GM21360 (cell line): ENCODE measurements around the gene METTL26.

Source experiments
- ATAC-seq: cut with Tn5 transposase; IDR thresholded peaks from one replicate; pipeline ENCODE4 v1.9.1; 2021; ENCODE audit warnings: mild to moderate bottlenecking, moderate library complexity; ENCODE audit not compliant: unreplicated experiment

METTL26 gene

DNA sequence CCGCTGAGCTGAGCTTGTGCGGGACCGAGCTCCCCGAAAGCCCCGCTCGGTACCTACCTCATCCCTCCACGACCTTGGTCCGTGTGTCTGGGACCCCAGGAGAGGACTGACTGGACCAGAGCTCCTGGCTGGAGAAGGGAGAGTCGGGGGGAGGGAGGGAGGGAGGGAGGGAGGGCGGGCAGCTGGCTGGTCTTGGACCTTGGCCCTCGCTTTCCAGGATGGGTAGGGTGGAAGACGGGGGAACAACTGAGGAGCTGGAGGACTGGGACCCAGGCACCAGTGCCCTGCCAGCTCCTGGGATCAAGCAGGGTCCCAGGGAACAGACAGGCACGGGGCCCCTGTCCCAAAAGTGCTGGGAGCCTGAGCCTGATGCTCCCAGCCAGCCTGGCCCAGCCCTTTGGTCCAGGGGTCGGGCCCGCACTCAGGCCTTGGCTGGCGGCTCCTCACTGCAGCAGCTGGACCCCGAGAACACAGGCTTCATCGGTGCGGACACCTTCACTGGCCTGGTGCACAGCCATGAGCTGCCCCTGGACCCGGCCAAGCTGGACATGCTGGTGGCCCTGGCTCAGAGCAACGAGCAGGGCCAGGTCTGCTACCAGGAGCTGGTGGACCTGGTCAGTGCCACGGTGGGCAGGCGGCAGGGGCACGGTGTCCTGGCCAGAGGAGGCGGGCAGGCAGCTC, 39.9 kb upstream of the METTL26 start:
- no peak for ATAC-seq

DNA sequence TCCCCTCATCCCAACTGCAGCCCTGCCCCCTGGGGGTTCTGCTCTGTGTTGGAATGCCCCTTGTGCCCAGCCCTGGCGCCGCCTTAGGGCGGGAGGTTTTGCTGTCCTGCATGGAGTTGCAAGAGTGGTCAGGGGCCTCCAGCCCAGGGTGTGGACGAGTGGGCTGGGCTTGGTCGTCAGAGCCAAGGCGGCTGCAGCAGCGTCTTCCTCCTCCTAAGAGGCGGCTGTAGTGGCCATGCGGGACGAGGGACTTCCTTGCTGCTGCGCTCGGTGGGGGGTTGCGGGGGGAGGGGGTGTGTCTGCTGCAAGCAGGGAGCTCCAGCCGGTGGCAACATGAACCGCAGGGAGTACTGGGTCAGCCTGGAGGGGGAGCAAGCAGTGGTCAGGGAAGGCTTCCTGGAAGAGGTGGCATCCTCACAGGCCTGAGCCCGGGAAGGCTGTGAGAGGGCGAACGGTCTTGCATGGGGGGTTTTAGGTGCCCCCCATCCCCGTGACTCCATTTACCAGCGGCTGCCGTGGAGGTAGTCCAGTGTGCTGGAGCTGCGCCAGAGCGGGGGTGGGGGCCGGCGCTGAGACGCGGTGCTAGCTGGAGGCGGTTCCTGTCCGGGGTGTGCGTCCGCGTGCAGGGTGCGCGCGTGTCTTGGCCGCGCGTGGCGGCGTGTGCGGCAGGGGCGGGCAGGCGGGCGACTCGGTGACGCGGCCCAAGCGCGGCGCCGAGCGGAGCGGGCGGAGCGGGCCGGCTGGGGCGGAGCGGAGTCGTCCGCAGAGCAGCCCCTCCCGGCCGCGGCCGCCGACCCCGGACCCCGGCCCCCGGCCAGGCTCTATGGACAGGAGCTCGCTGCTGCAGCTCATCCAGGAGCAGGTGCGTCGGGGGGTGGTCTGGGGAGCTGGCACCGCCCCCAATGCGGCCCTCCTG, 39.1 kb upstream of the METTL26 start, which contains the start of gene RHBDL1:
RHBDL1 (plus strand) TSS at position 704 of the 916 bp plus-strand sequence; CDS start at position 824, 120 bp downstream.
- no peak for ATAC-seq

DNA sequence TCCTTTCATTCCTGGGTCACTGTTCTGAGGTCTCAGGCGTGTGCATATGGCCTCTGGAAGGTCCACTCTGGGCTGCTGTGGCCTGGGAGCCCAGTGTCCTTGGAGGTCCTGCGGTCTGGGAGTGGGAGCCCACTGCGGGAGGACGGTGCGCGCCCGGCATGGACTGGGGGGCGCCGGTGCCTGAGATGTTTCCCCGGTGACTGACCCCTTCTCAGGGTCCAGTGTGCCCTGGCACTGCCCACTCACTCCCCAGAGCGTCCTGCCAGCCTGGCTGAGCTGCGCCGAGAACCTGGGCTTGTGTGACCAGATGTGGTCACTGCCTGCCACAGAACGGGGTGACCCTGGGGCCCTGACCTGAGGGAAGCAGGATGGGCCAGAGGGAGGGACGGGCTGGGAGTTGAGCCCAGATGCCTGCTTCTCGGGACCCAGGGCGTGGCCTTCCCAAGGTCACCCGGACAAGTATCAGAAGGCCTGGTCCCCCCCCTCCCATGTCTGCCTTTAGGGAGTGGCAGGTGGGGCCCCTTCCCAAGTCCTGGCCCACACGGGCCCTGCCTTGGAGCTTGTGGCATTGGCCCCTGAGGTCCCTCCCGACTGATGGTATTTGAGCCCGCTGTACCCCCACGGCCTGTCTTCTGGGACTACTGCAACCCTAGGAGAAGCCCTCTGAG, 38.2 kb upstream of the METTL26 start:
- no peak for ATAC-seq

DNA sequence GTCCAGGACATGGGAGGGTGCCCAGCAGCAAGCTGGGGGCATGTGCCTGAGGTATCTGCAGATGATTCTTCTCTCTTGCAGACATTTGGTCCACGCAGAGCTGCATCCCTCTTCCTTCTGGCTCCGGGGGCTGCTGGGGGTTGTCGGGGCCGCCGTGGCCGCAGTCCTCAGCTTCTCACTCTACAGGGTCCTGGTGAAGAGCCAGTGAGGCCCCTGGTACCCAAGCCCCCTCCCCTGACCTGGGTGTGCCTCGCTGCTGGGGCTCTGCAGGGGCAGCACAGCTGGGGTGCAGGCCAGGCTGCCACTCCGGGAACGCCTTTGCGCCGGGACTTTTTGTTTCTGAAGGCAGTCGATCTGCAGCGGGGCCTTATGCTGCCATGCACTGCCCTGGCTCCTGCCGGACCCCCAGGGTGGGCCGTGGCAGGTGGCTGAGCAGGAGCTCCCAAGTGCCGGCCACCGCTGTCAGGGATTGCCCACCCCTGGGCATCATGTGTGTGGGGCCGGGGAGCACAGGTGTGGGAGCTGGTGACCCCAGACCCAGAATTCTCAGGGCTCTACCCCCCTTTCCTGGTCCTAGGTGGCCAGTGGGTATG, 37.4 kb upstream of the METTL26 start:
- no peak for ATAC-seq

DNA sequence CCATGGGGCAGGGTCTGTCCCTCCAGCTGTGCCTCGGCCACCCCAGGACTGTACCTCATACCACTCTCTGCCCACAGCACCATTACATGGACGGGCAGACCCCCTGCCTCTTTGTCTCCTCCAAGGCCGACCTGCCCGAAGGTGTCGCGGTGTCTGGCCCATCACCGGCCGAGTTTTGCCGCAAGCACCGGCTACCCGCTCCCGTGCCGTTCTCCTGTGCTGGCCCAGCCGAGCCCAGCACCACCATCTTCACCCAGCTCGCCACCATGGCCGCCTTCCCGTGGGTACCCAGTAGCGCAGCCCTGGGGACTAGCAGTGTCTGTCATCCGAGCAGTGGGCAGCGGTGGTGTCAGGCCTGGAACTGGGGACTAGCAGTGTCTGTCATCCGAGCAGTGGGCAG, 36.7 kb upstream of the METTL26 start:
- ATAC-seq = no peak

DNA sequence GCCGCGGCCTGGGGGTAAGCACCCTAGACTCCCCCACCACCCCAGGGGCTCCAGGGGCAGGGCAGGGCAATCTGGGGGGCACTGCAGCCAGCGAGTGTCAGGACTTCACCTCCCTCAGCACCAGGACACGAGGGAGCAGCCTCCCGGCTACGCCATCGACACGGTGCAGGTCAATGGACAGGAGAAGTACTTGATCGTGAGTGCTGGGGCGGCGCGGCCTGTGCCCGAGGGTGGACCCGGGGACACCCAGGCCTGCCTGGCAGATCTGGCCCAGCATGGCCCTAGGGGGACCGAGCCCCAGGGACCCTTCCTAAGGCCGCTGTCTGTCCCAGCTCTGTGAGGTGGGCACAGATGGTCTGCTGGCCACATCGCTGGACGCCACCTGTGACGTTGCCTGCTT, 36.3 kb upstream of the METTL26 start:
- no peak for ATAC-seq

DNA sequence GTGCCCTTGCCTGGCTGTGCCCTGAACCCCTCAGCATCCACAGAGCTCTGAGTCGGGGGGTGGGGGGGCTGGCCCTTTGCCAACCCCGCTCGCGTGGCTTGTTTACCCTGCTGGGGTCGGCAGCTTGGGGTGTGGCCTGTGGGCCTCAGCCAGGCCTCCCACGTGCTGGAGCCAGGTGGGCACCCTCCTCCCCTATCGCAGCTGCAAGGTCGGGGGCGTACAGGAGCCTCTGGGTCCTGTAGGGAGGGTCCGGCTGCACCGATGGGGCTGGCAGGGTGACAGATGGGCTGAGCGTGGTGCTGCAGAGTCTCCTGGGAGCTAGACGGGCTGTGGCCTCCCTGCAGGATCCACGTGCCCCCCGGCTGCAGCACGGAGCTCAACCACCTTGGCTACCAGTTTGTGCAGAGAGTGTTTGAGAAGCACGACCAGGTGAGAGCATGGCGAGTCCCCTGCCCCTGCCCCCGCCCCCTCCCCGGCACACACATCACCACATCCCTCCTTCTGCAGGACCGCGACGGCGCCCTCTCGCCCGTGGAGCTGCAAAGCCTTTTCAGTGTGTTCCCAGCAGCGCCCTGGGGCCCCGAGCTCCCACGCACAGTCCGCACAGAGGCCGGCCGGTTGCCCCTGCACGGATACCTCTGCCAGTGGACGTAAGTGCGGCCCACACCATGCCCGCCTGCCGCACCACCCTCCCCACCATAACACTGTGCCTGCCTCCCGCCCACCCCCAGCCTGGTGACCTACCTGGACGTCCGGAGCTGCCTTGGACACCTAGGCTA, 35.4 kb upstream of the METTL26 start:
- ATAC-seq = no peak

DNA sequence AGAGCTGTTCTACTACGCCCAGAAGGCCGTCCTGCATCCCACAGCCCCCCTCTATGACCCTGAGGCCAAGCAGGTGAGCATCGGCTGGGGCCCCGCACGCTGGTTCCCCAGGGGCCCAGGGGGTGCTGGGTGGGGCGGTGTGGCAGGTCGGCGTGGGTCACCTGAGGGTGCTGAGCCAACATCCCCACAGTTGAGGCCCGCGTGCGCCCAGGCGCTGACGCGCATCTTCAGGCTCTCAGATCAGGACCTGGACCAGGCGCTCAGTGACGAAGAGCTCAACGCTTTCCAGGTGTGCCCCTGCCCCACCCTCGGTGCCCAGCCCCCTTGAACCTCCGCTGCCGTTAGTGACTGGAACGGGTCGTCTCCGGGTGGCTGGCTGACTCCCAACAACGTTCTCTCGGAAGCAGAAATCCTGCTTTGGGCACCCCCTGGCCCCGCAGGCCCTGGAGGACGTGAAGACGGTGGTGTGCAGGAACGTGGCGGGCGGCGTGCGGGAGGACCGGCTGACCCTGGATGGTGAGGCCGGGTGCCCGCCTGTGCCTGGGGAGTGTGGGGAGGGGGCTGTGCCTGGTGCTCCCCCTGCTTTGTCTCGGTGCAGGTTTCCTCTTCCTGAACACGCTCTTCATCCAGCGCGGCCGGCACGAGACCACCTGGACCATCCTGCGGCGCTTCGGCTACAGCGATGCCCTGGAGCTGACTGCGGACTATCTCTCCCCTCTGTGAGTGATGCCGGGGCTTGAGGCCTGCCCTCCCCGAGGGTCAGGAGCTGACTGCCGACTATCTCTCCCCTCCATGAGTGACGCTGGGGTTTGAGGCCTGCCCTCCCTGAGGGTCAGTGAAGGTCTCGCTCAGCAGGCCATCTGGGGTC, 34.6 kb upstream of the METTL26 start:
- ATAC-seq = no peak

DNA sequence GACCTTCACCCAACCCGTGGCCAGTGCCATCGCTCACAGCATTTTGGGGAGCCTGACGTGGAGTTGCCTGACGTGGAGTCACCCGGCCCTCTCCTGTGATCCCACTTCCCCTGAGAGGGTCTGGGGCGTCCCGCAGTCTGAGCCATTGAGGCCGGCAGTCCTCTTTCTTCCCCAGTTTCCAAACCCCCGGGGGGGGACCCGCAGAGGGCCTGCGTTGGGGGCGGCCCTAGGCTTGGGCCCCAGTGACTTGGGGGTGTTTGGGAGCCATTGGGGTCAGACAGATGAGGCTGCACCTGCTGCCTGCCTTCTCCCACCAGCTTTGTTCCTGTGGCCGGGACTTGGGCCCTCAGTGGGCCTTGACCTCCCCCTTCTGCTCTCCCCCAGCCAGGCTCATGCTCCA, 33.6 kb upstream of the METTL26 start:
- ATAC-seq = no peak

DNA sequence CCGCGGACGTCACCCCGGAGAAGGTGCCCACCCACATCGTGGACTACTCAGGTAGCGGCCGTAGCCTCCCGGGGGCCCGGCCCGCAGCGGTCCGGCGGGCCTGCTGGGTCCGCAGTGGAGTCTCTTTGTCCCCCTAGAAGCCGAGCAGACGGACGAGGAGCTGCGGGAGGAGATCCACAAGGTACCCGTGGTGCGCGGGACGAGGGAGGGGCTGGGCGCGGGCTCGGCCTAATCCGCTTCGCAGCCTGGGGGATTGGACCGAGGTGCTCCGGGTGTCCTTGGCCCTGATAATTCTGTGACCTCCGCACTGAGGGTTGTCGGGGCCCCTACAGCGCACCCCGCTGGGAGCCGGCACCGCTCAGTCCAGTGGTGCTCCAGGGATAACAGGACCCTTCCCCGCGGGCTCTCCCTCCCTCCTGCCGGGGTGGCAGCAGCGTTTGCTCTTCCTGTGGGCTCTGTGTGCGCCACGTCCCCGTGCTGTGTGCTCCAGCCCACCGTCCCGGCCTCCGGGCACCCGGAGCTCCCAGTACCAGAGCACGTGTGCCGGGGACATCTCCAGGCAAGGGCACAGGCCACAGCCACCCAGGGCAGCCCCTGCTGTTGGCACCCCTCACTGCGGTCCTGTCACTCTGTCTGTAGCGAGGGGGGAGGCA, 32.5 kb upstream of the METTL26 start:
- ATAC-seq = no peak

DNA sequence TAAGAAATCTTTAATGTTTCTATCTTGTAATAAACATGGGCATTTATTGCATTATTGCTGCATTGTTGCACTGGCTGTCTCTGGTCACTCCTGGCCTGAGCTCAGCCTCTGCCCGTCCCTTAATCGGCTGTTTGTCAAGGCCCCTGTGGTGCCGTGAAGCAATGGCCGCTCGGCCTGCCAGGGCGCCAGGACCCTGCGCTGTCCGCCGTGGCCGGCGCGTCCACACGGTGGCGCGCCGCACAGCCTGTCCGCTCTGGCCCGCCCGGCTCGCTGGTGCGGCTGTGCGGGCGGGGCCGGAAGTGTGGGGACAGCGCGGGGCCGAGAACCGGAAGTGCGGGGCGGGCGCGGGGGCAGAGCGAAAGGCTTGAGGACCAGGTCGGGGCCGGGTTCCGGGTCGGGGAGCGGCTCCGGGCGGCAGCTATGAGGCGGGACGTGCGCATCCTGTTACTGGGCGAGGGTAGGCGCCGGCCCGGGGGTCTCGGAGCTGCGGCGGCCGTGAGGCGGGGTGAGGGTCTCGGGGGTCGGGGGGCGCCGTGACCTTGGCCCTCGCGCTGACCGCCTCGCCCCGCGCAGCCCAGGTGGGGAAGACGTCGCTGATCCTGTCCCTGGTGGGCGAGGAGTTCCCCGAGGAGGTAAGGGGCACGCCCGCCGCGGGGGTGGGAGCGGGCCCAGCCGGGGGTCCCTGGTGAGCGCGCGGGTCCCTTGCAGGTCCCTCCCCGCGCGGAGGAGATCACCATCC, 31.8 kb upstream of the METTL26 start, which contains the start of gene RHOT2:
RHOT2 (plus strand) TSS at position 353 of the 739 bp plus-strand sequence; CDS start at position 421, 68 bp downstream.
- ATAC-seq = peak; percentile 84

DNA sequence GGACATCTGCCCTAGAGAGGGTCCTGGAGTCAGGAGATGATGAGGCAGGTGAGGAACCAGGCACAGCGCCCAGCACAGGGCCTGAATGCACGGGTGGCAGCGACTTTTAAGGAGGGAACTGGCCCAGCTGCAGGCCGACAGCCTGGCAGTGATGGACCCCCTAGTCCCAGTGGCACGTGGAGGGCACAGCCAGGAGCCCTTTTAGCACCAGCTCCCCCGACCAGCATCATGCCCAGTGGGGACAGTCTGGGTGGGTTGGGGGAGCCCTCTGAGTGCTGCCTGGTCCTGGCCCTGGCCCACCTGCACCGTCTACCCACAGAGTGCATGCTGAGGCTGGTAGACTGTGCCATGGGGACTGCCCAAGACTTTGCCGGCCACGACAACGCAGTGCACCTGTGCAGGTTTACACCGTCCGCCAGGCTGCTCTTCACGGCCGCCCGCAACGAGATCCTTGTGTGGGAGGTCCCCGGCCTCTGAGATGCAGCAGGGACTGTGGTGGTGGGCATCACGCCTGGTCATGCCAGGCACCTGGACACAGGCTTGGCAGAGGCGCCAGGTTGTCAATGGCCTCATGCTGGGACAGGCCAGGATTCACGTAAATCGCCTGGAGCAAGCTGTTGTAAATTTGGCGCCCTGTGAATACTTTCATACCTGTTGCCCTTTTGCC, 31.1 kb upstream of the METTL26 start:
- no peak for ATAC-seq

DNA sequence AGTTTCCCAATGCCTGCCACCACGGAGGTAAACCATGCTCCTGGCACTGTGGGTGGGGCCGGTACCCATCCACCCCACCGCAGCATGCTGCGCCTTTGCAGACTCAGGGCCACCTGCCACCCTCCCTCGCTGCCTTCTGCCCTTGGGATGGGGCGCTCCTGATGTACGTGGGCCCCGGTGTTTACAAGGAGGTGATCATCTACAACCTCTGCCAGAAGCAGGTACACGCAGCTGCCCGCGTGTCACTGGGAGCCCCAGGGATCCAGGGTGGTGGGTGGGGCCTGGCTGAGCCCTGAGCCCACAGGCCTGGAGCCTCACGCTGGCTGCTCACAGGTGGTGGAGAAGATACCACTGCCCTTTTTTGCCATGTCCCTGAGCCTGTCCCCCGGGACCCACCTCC, 30.5 kb upstream of the METTL26 start:
- ATAC-seq = no peak

DNA sequence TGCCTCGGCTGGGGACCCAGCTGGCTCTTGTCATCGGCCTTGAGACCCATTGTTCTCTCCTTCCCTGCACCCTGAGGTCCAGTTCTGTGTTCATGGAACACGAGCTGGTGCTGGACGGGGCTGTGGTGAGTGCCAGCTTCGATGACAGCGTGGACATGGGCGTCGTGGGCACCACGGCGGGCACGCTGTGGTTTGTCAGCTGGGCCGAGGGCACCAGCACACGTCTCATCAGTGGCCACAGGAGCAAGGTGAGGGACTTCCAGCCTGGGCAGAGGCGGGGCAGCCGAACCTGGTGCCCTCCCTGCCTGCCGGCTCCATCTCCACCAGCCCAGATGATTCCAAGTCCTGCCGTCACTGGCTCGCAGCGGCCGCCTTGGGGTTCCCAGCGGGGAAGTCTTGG, 26.5 kb upstream of the METTL26 start:
- no peak for ATAC-seq

DNA sequence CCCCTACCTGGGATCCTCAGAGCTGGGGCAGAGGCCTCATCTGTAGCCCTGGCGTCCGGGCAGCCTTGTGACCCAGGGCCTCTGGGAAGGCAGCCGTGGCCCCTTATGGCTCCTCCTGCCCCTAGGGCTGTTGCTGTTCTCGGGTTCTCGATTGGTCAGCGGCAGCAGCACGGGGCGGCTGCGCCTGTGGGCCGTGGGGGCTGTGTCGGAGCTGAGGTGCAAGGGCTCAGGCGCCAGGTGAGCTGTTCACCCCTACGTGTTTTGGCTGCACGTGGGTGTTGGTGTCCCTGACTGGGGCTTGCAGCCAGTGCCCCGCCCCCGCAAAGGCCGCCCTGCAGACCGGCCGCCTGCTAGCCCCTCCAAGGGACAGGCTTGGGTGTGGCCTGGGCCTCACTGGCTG, 26.0 kb upstream of the METTL26 start:
- ATAC-seq = no peak

DNA sequence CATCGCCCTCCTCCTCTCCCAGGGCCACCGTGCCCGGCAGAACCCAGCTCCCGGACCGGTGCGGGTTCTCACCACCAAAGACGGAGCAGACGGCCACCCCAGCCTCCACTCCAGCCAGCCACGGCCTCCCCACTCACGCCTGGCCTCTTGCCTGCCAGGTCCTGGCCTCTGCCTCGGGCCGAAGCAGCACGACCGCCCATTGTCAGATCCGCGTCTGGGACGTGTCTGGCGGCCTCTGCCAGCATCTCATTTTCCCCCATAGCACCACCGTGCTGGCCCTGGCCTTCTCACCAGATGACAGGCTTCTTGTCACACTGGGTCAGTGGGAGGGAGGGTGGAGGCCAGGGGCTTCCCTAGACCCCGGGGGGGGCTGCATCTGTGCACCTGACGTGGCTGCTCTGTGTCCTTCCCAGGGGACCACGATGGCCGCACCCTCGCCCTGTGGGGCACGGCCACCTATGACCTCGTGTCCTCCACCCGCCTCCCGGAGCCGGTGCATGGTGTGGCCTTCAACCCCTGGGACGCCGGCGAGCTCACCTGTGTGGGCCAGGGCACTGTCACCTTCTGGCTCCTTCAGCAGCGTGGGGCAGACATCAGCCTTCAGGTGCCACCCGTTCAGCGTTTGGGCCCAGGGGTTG, 25.2 kb upstream of the METTL26 start:
- ATAC-seq = no peak
